GM19397 (cell line): ENCODE measurements around the gene DOCK8.

Experiments
- ATAC-seq: cut with Tn5 transposase; IDR thresholded peaks from one replicate; pipeline ENCODE4 v1.9.1; 2021; ENCODE audit warnings: mild to moderate bottlenecking, moderate library complexity; ENCODE audit not compliant: unreplicated experiment

The DOCK8 gene

GRCh38 chr9:357560-357959 is 142.9 kb downstream of the DOCK8 start:
- no peak for ATAC-seq

- no peak for ATAC-seq
Measured at GRCh38 chr9:362561-363273, 148.1 kb downstream of the DOCK8 start.

GRCh38 chr9:363274-363612 is 148.6 kb downstream of the DOCK8 start:
- no peak for ATAC-seq

GRCh38 chr9:365436-365835 is 150.8 kb downstream of the DOCK8 start:
- ATAC-seq: no peak

- ATAC-seq: no peak
Measured at GRCh38 chr9:366620-367019, 152.0 kb downstream of the DOCK8 start.

- ATAC-seq: no peak
Measured at GRCh38 chr9:370086-370485, 155.4 kb downstream of the DOCK8 start.

GRCh38 chr9:371349-371748 is 156.7 kb downstream of the DOCK8 start:
- no peak for ATAC-seq

- no peak for ATAC-seq
Measured at GRCh38 chr9:372128-372527, 157.5 kb downstream of the DOCK8 start.

- ATAC-seq: no peak
Measured at GRCh38 chr9:373759-374206, 159.1 kb downstream of the DOCK8 start.

GRCh38 chr9:374736-375135 is 160.1 kb downstream of the DOCK8 start:
- no peak for ATAC-seq

GRCh38 chr9:376115-376514 is 161.4 kb downstream of the DOCK8 start:
- no peak for ATAC-seq

- no peak for ATAC-seq
Measured at GRCh38 chr9:378263-378662, 163.6 kb downstream of the DOCK8 start.

- no peak for ATAC-seq
Measured at GRCh38 chr9:382383-382782, 167.7 kb downstream of the DOCK8 start.

- ATAC-seq: no peak
Measured at GRCh38 chr9:385818-386398, 171.2 kb downstream of the DOCK8 start.

- ATAC-seq: no peak
Measured at GRCh38 chr9:389159-389558, 174.5 kb downstream of the DOCK8 start.

GRCh38 chr9:389758-390157 is 175.1 kb downstream of the DOCK8 start:
- ATAC-seq: no peak

GRCh38 chr9:392077-392804 is 177.6 kb downstream of the DOCK8 start:
- ATAC-seq: no peak

- no peak for ATAC-seq
Measured at GRCh38 chr9:394347-395052, 179.8 kb downstream of the DOCK8 start.

GRCh38 chr9:396396-396795 is 181.7 kb downstream of the DOCK8 start:
- no peak for ATAC-seq

GRCh38 chr9:398085-398484 is 183.4 kb downstream of the DOCK8 start:
- ATAC-seq: no peak

- no peak for ATAC-seq
Measured at GRCh38 chr9:401223-401622, 186.6 kb downstream of the DOCK8 start.

GRCh38 chr9:404234-404633 is 189.6 kb downstream of the DOCK8 start:
- ATAC-seq: no peak
